ENCODE data around the gene HDGFL3.
A peak's percentile ranks its signal among the peaks of the same experiment; 100 is the strongest.

HDGFL3 gene

GRCh38 chr15:83106994-83107840 is 100.4 kb downstream of the HDGFL3 start, which contains the start of gene TM6SF1 (continued):
- TF ChIP-seq, protein P1, sequence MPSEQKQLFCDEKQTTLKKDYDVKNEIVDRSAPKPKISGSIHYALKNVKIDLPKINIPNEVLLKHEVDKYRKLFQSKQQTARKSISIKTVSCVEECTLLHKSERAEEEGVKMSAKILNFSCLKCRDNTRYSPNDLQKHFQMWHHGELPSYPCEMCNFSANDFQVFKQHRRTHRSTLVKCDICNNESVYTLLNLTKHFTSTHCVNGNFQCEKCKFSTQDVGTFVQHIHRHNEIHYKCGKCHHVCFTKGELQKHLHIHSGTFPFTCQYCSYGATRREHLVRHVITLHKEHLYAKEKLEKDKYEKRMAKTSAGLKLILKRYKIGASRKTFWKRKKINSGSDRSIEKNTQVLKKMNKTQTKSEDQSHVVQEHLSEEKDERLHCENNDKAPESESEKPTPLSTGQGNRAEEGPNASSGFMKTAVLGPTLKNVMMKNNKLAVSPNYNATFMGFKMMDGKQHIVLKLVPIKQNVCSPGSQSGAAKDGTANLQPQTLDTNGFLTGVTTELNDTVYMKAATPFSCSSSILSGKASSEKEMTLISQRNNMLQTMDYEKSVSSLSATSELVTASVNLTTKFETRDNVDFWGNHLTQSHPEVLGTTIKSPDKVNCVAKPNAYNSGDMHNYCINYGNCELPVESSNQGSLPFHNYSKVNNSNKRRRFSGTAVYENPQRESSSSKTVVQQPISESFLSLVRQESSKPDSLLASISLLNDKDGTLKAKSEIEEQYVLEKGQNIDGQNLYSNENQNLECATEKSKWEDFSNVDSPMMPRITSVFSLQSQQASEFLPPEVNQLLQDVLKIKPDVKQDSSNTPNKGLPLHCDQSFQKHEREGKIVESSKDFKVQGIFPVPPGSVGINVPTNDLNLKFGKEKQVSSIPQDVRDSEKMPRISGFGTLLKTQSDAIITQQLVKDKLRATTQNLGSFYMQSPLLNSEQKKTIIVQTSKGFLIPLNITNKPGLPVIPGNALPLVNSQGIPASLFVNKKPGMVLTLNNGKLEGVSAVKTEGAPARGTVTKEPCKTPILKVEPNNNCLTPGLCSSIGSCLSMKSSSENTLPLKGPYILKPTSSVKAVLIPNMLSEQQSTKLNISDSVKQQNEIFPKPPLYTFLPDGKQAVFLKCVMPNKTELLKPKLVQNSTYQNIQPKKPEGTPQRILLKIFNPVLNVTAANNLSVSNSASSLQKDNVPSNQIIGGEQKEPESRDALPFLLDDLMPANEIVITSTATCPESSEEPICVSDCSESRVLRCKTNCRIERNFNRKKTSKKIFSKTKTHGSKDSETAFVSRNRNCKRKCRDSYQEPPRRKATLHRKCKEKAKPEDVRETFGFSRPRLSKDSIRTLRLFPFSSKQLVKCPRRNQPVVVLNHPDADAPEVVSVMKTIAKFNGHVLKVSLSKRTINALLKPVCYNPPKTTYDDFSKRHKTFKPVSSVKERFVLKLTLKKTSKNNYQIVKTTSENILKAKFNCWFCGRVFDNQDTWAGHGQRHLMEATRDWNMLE (tag by site-specific recombination; conservative IDR thresholded peaks at IDR 0.05; ENCODE audit: low read depth), result no peak; the same call in 1 of the 2 replicates
- TF ChIP-seq ZNF223 (tag by site-specific recombination; IDR thresholded peaks at IDR 0.05) (0 out of 2 replicates have a peak, but pooled peaks have one; percentile 17), SP7 (tag by site-specific recombination; IDR thresholded peaks at IDR 0.05) (peak; percentile 40), ZBTB7A (tag by site-specific recombination; IDR thresholded peaks at IDR 0.05; ENCODE audit: low read depth) (no peak), YY2 (tag by site-specific recombination; IDR thresholded peaks at IDR 0.05) (no peak), ZNF510 (tag by site-specific recombination; IDR thresholded peaks at IDR 0.05; ENCODE audit: insufficient replicate concordance) (no peak), ZNF629 (tag by site-specific recombination; IDR thresholded peaks at IDR 0.05) (0 out of 2 replicates have a peak, but pooled peaks have one; percentile 21), ZNF426 (tag by site-specific recombination; IDR thresholded peaks at IDR 0.05) (no peak), ZNF18 (tag by site-specific recombination; IDR thresholded peaks at IDR 0.05) (no peak), ZNF157 (tag by site-specific recombination; IDR thresholded peaks at IDR 0.05) (no peak), ZNF701 (tag by site-specific recombination; IDR thresholded peaks at IDR 0.05) (no peak), MEIS1 (CRISPR knock-in tag; IDR thresholded peaks at IDR 0.05; ENCODE audit: borderline replicate concordance) (no peak), SCRT2 (tag by site-specific recombination; IDR thresholded peaks at IDR 0.05) (no peak), KLF10 (tag by site-specific recombination; IDR thresholded peaks at IDR 0.05) (no peak; the same call in 1 of the 2 replicates), ZNF202 (tag by site-specific recombination; IDR thresholded peaks at IDR 0.05; ENCODE audit: borderline replicate concordance) (no peak), ZBTB11 (tag by site-specific recombination; conservative IDR thresholded peaks at IDR 0.05; ENCODE audit: low read depth) (peak; percentile 74), ZFP3 (tag by site-specific recombination; IDR thresholded peaks at IDR 0.05; ENCODE audit: low read depth) (no peak), OSR2 (tag by site-specific recombination; IDR thresholded peaks at IDR 0.05) (no peak), ZBTB48 (tag by site-specific recombination; IDR thresholded peaks at IDR 0.05) (peak; percentile 18; the same call in 1 of the 2 replicates), ZBTB21 (tag by site-specific recombination; IDR thresholded peaks at IDR 0.05) (no peak), ZNF776 (tag by site-specific recombination; IDR thresholded peaks at IDR 0.05; ENCODE audit: borderline replicate concordance) (no peak), ZNF660 (tag by site-specific recombination; IDR thresholded peaks at IDR 0.05) (no peak), ZNF747 (tag by site-specific recombination; IDR thresholded peaks at IDR 0.05) (no peak)
- TF ChIP-seq, protein P2, sequence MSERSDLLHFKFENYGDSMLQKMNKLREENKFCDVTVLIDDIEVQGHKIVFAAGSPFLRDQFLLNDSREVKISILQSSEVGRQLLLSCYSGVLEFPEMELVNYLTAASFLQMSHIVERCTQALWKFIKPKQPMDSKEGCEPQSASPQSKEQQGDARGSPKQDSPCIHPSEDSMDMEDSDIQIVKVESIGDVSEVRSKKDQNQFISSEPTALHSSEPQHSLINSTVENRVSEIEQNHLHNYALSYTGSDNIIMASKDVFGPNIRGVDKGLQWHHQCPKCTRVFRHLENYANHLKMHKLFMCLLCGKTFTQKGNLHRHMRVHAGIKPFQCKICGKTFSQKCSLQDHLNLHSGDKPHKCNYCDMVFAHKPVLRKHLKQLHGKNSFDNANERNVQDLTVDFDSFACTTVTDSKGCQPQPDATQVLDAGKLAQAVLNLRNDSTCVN (tag by site-specific recombination; optimal IDR thresholded peaks at IDR 0.05), result peak; percentile 69
- TF ChIP-seq, protein P3, sequence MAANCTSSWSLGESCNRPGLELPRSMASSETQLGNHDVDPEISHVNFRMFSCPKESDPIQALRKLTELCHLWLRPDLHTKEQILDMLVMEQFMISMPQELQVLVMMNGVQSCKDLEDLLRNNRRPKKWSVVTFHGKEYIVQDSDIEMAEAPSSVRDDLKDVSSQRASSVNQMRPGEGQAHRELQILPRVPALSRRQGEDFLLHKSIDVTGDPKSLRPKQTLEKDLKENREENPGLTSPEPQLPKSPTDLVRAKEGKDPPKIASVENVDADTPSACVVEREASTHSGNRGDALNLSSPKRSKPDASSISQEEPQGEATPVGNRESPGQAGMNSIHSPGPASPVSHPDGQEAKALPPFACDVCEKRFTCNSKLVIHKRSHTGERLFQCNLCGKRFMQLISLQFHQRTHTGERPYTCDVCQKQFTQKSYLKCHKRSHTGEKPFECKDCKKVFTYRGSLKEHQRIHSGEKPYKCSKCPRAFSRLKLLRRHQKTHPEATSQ (tag by site-specific recombination; IDR thresholded peaks at IDR 0.05), result no peak
